HG02973 (cell line): ENCODE measurements around the gene EXTL1.
"Not testable (repeated sequence)": the region's sequence is repeated elsewhere in the genome, so short reads cannot be mapped to it uniquely, and the experiment has no call there.

ENCODE experiments used
- ATAC-seq: cut with Tn5 transposase; IDR thresholded peaks from one replicate; pipeline ENCODE4 v1.9.1; 2021; ENCODE audit warnings: moderate library complexity; ENCODE audit not compliant: unreplicated experiment

The EXTL1 gene

GRCh38 chr1:26021647-26022403 is at the start of gene EXTL1:
EXTL1 (plus strand) TSS chr1:26021775; CDS start chr1:26022647, 872 bp downstream.
- ATAC-seq = no peak

GRCh38 chr1:25971811-25972180 is 49.8 kb upstream of the EXTL1 start:
- ATAC-seq = no peak

GRCh38 chr1:25973610-25974321 is 47.8 kb upstream of the EXTL1 start:
- ATAC-seq = no peak

- no peak for ATAC-seq
Observed at GRCh38 chr1:25977801-25978200, 43.8 kb upstream of the EXTL1 start.

- ATAC-seq = no peak
Observed at GRCh38 chr1:25978403-25978802, 43.2 kb upstream of the EXTL1 start.

GRCh38 chr1:25979210-25979609 is 42.4 kb upstream of the EXTL1 start:
- ATAC-seq = no peak

- no peak for ATAC-seq
Observed at GRCh38 chr1:25985171-25985570, 36.4 kb upstream of the EXTL1 start.

- ATAC-seq = no peak
Observed at GRCh38 chr1:25985670-25986069, 35.9 kb upstream of the EXTL1 start.

GRCh38 chr1:25986773-25987172 is 34.8 kb upstream of the EXTL1 start:
- ATAC-seq = not testable (repeated sequence)

GRCh38 chr1:25987951-25988350 is 33.6 kb upstream of the EXTL1 start:
- no peak for ATAC-seq

- no peak for ATAC-seq
Observed at GRCh38 chr1:25989440-25990234, 31.9 kb upstream of the EXTL1 start.

- no peak for ATAC-seq
Observed at GRCh38 chr1:25990251-25990650, 31.3 kb upstream of the EXTL1 start.

- no peak for ATAC-seq
Observed at GRCh38 chr1:25990702-25991395, 30.7 kb upstream of the EXTL1 start.

GRCh38 chr1:25991937-25992688 is 29.5 kb upstream of the EXTL1 start:
- no peak for ATAC-seq

GRCh38 chr1:25992689-25993171 is 28.8 kb upstream of the EXTL1 start:
- ATAC-seq = no peak

GRCh38 chr1:25993197-25993951 is 28.2 kb upstream of the EXTL1 start:
- no peak for ATAC-seq

- ATAC-seq = no peak
Observed at GRCh38 chr1:25994402-25995150, 27.0 kb upstream of the EXTL1 start.

GRCh38 chr1:25996966-25997827 is 24.4 kb upstream of the EXTL1 start:
- ATAC-seq = no peak
